Measurements from ENCODE around the gene CTSA.

DNA sequence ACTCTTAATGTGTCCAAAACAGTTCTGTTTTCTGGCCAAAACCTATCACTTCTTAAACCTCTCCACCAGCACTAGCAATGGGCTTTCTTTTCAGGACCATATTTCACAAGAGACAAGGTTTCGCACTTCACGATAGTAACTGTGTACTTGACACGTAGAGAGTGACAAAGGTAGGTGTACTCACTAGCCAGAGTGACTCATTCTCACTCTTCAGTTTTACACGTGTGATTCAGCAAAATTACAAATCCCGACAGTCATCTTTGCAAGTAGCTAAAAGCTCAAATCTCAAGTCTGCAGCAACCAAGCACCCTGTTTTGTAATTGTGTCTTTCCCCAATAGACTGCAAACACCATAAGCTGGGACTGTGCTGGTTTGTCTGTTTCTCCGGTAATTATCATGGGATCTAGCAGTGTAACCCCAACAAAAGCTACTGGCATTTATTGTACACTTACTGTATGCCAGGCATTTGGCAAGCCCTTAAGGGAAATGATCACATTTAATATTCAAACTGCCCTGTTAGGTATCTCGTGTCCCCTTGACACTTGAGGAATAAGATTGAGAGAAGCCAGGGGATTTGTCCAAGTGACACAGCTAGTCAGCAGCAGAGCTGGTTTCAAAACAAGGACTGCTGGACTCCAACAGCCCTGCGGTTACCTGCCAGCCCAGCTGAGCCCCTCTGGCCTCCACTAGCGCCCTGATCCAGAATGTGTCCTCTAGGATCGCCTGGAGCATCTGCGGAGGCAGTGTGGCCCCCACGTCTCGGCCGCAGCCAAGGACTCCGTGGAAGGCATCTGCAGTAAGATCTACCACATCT is 53.2 kb downstream of the CTSA start:
- TF ChIP-seq, protein P1, sequence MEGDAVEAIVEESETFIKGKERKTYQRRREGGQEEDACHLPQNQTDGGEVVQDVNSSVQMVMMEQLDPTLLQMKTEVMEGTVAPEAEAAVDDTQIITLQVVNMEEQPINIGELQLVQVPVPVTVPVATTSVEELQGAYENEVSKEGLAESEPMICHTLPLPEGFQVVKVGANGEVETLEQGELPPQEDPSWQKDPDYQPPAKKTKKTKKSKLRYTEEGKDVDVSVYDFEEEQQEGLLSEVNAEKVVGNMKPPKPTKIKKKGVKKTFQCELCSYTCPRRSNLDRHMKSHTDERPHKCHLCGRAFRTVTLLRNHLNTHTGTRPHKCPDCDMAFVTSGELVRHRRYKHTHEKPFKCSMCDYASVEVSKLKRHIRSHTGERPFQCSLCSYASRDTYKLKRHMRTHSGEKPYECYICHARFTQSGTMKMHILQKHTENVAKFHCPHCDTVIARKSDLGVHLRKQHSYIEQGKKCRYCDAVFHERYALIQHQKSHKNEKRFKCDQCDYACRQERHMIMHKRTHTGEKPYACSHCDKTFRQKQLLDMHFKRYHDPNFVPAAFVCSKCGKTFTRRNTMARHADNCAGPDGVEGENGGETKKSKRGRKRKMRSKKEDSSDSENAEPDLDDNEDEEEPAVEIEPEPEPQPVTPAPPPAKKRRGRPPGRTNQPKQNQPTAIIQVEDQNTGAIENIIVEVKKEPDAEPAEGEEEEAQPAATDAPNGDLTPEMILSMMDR (IDR thresholded peaks at IDR 0.05): no peak
- TF ChIP-seq EP300 (IDR thresholded peaks at IDR 0.05): no peak
- no peak for TF ChIP-seq POLR2AphosphoS5 (IDR thresholded peaks at IDR 0.05)
- no peak for TF ChIP-seq POLR2A (IDR thresholded peaks at IDR 0.05)

Data from upper lobe of left lung (tissue), 4 donors.